ENCODE data around the gene BRMS1L.

Gene BRMS1L

DNA sequence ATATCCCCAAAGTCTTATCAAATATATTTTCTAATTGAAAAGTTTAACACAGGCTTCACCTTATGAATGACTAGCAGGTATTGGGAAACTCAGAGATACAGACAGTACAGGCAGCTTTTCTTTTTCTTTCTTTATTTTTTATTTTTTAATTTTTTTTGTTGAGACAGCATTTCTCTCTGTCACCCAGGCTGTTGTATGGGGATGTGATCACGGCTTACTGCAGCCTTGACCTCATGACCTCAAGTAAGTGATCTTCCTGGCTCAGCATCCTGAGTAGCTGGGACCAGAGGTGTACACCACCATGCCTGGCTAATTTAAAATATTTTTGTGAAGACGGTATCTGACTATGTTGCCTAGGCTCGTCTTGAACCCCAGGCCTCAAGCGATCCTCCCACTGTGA lies 85.0 kb downstream of the BRMS1L start:
- Mint-ChIP-seq H3K4me3 (no peak overlapping the region), H3K9me3 (no peaks in the 10 kb centered on the region), H3K36me3 (ENCODE audit: low read depth) (no peaks in the 10 kb centered on the region), H3K27me3 (no peaks in the 10 kb centered on the region), H3K27ac (no peak overlapping the region), H3K4me1 (ENCODE audit: low read depth) (no peaks in the 10 kb centered on the region)
- no peak for DNase-seq

DNA sequence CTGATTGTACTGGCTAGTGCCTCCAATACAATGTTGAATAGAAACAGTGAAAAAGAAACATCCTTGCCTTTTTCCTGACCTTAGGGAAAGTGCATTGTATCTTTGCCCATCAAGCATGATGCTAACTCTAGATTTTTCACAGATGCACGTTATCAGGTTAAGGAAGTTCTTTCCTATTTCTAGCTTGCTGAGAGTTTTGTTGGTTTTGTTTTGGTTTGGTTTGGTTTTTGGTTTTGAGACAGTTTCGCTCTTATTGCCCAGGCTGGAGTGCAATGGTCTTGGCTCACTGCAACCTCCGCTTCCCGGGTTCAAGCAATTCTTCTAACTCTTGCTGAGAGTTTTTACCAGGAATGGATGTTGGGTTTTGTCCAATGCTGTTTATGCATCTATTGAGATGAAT lies 89.0 kb downstream of the BRMS1L start:
- no peak overlapping the region for H3K27ac Mint-ChIP-seq
- no peak overlapping the region for H3K4me3 Mint-ChIP-seq
- H3K36me3 Mint-ChIP-seq (ENCODE audit: low read depth): no peaks in the 10 kb centered on the region
- no peak for DNase-seq
- H3K4me1 Mint-ChIP-seq (ENCODE audit: low read depth): no peaks in the 10 kb centered on the region
- H3K9me3 Mint-ChIP-seq: peaks cover 4% of the 10 kb centered on the region
- no peaks in the 10 kb centered on the region for H3K27me3 Mint-ChIP-seq

DNA sequence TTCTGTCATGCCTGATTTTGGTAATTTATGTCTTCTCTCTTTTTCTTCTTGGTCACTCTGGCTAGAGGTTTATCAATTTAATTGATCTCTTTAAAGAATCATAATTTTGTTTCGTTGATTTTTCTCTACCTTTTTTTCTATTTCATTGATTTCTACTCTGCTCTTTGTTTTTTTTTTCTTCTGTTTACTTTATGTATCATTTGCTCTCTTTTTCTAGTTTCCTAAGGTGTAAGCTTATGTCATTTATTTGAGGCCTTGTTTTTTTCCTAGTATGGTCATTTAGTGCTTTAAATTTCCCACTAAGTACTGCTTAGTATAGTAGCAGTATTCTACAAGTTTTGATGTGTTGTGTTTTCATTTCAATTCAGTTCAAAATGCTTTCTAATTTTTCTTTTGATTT lies 89.6 kb downstream of the BRMS1L start:
- Mint-ChIP-seq H3K4me1 (ENCODE audit: low read depth) (no peaks in the 10 kb centered on the region), H3K27ac (no peak overlapping the region), H3K9me3 (peaks cover 8% of the 10 kb centered on the region), H3K36me3 (ENCODE audit: low read depth) (no peaks in the 10 kb centered on the region), H3K4me3 (no peak overlapping the region), H3K27me3 (no peaks in the 10 kb centered on the region)
- DNase-seq: no peak
